HepG2 (cell line): ENCODE results near the gene HES6. TPM values are rescaled to one million over a fixed set of nuclear protein-coding genes. Genes with fewer than 3 reads are reported as not detected.

Experiments
- DMAP1 ChIP-seq: IDR thresholded peaks from 2 replicates; pipeline ENCODE4 v1.6.1; 2016
- EED ChIP-seq: sonication (generic); formaldehyde crosslinking; IDR thresholded peaks from 2 replicates; pipeline ENCODE4 v1.5.0; 2020; ENCODE audit warnings: mild to moderate bottlenecking, missing genetic modification reagents
- MTA1 ChIP-seq: sonication (generic); formaldehyde crosslinking; IDR thresholded peaks from 2 replicates; pipeline ENCODE4 v1.4.0; 2020; ENCODE audit warnings: missing genetic modification reagents, mild to moderate bottlenecking, borderline replicate concordance
- PRDM10 ChIP-seq: sonication (generic); formaldehyde crosslinking; IDR thresholded peaks from 2 replicates; pipeline ENCODE4 v1.4.0; 2020; ENCODE audit warnings: low read depth, missing genetic modification reagents
- REXO4 ChIP-seq: sonication (generic); formaldehyde crosslinking; IDR thresholded peaks from 2 replicates; pipeline ENCODE4 v1.8.0; 2022; ENCODE audit warnings: missing genetic modification reagents, mild to moderate bottlenecking, borderline replicate concordance
- ZNF318 ChIP-seq: sonication (generic); formaldehyde crosslinking; IDR thresholded peaks from 2 replicates; pipeline ENCODE4 v1.4.0; 2020; ENCODE audit warnings: mild to moderate bottlenecking, missing genetic modification reagents
- ZNF687 ChIP-seq: sonication (generic); formaldehyde crosslinking; IDR thresholded peaks from 2 replicates; pipeline ENCODE4 v1.5.1; 2020; ENCODE audit warnings: mild to moderate bottlenecking, missing genetic modification reagents, moderate library complexity
- ZNF710 ChIP-seq: sonication (generic); formaldehyde crosslinking; IDR thresholded peaks from 2 replicates; pipeline ENCODE4 v1.5.0; 2020; ENCODE audit warnings: mild to moderate bottlenecking, missing genetic modification reagents, borderline replicate concordance
- ZNF879 ChIP-seq: sonication (generic); formaldehyde crosslinking; IDR thresholded peaks from 2 replicates; pipeline ENCODE4 v1.8.1; 2023; ENCODE audit warnings: missing genetic modification reagents
- polyA plus RNA-seq, 8 experiments: library from polyadenylated mRNA; depleted of rRNA in 3 of 8; stranded (reverse) in 7 of 8; unstranded in 1 of 8; fragments of >200 nt; fragmentation: Illumina TruSeq in 4 of 8; extraction: Trizol in 4 of 8; gene quantifications; 2 replicates each; pipeline versions ENCODE4 v1.2.1 to v1.2.3, GENCODE V29; 2011 to 2016; ENCODE audit warnings: low read depth in 4 of 8, missing spikeins in 1 of 8, mixed read lengths in 1 of 8; ENCODE audit not compliant: insufficient read depth in 1 of 8
- total RNA-seq, 5 experiments: library from RNA; depleted of rRNA; stranded (reverse); fragments of >200 nt; fragmentation: Illumina TruSeq; extraction: Trizol; gene quantifications; 2 replicates each; pipeline ENCODE4 v1.2.3, GENCODE V29; 2016; ENCODE audit warnings: low read depth in 1 of 5

HES6 gene
- total and polyA plus RNA-seq, 2 of the 13 experiments (the other 11 are each of a cell fraction or from before 2014, with no cell fraction given) = 19.5 to 82.8 TPM

- TF ChIP-seq REXO4 (CRISPR knock-in tag) (0 out of 2 replicates have a peak, but pooled peaks have one; percentile 30), ZNF710 (CRISPR knock-in tag) (0 out of 2 replicates have a peak, but pooled peaks have one; percentile 44), ZNF879 (CRISPR knock-in tag) (0 out of 2 replicates have a peak, but pooled peaks have one; percentile 32), ZNF687 (CRISPR knock-in tag) (peak; percentile 49; the same call in 1 of the 2 replicates), ZNF318 (no peak; the same call in 1 of the 2 replicates), PRDM10 (CRISPR knock-in tag) (no peak), MTA1 (CRISPR knock-in tag) (0 out of 2 replicates have a peak, but pooled peaks have one; percentile 23), DMAP1 (CRISPR knock-in tag) (peak; percentile 5; the same call in 1 of the 2 replicates), EED (peak; percentile 76; the same call in 1 of the 2 replicates)
Measured at GRCh38 chr2:238203973-238204683, 35.7 kb downstream of the HES6 start (continued).
